ENCODE measurements around the gene TRIO. TPM values are rescaled to one million over a fixed set of nuclear protein-coding genes. Genes with fewer than 3 reads are reported as not detected.

The TRIO gene
- polyA plus RNA-seq, 2 donors = 10.3 to 22.8 TPM

DNA sequence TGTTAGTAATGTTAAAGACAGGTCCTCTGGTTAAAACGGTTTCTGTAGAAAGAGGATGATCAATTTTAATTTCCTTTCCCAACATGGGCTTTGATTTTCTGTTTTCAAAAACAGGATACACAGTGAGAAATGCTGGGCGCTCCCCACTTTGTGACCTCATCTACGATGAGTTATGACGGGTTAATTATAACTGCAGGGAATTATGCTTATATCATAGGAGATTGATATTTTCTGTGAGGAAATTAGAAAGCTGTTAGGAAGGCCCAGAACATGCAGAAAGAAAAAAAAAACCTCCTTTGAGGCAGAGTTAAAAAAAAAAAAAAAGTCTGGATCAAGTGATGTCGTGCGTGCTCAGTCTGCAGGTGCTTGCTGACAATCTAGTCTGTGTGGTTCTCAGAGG, 261.6 kb downstream of the TRIO start:
- WGBS, 2 donors = 88% methylated on average over 6 of the region's 6 CpGs
- Histone ChIP-seq H3K27me3 (ENCODE audit: control insufficient read depth in 1 of 2, insufficient read depth in 2 of 2, low read length in 2 of 2) (no peaks in the 10 kb centered on the region), H3K9me3 (ENCODE audit: control insufficient read depth in 2 of 2, insufficient read depth in 1 of 2, low read depth in 1 of 2, low read length in 1 of 2) (no peaks in the 10 kb centered on the region), H3K27ac (ENCODE audit: low read depth in 2 of 2, low read length in 1 of 2) (no peak overlapping the region), H3K4me1 (ENCODE audit: control insufficient read depth in 2 of 2, insufficient read depth in 2 of 2, low read length in 1 of 2) (no peaks in the 10 kb centered on the region), H3K4me3 (ENCODE audit: low read depth in 1 of 2, low read length in 2 of 2) (no peak overlapping the region), H3K36me3 (ENCODE audit: control insufficient read depth in 2 of 2, insufficient read depth in 2 of 2, low read length in 1 of 2) (peaks cover 0 to 11% of the 10 kb centered on the region in 2 donors)

DNA sequence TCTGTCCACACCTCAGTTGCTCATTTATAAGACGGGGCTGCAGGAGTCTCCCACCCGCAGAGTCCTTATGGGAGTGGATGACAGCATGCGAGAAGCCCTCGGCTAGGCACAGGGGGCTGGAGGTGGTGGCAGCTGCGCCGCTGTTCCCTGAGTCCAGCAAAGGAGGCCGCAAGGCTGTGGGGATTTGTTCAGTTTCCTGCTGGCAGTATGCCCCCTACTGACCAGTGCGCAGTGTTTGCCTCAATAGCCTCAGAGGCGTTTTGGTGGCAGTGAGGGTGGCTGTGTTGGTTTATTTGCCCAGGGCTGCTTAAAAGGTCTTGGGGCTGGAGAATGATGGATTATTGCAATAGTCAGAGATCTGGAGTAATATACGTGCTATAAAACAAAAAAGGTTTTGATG, 262.1 kb downstream of the TRIO start:
- 88 to 91% methylated on average over 10 of the region's 10 CpGs for WGBS, 2 donors
- no peak overlapping the region for H3K27ac ChIP-seq (ENCODE audit: low read depth in 2 of 2, low read length in 1 of 2)

DNA sequence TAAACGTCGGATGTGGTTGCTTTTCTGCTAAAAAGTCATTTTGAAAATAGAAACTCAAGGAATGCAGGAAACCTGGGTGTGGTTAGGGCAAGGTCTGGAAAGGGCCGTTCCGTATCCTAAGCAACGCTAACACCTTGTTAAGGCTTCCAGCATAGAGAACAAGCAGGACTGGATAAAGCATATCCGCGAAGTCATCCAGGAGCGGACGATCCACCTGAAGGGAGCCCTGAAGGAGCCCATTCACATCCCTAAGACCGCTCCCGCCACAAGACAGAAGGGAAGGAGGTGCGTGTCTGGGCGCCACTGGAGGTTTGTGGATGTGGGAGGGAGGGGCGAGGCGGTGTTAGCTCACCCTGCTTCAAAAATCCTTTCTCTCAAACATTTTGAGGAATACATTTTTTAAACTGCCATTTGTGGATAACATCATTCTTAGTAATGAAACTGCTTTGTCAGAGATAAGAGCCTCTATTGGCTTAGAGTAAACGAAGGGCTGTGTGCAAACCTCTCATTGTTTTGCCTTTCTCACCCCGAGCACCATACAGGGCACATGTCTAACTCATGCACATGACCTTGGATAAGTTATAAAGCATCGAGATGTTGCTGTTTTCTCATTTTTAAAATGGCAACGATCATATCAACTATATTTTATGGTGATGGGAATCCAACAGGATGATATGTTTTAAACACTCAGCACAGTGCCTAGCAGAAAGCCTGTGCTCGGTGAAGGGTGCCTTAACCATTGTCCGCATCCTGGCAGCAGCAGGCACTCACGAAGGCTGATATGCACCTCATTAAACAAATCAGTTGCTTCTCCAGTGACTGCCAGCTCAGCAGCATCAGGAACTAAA, 262.8 kb downstream of the TRIO start:
- 85 to 87% methylated on average over 22 of the region's 22 CpGs for WGBS, 2 donors
- Histone ChIP-seq H3K27me3 (ENCODE audit: control insufficient read depth in 1 of 2, insufficient read depth in 2 of 2, low read length in 2 of 2) (no peaks in the 10 kb centered on the region), H3K9me3 (ENCODE audit: control insufficient read depth in 2 of 2, insufficient read depth in 1 of 2, low read depth in 1 of 2, low read length in 1 of 2) (no peaks in the 10 kb centered on the region), H3K4me3 (ENCODE audit: low read depth in 1 of 2, low read length in 2 of 2) (no peak overlapping the region), H3K4me1 (ENCODE audit: control insufficient read depth in 2 of 2, insufficient read depth in 2 of 2, low read length in 1 of 2) (no peaks in the 10 kb centered on the region), H3K36me3 (ENCODE audit: control insufficient read depth in 2 of 2, insufficient read depth in 2 of 2, low read length in 1 of 2) (peaks cover 0 to 11% of the 10 kb centered on the region in 2 donors), H3K27ac (ENCODE audit: low read depth in 2 of 2, low read length in 1 of 2) (no peak overlapping the region)

More for the DNA sequence above, 262.1 kb downstream of the TRIO start:
- H3K4me3 ChIP-seq (ENCODE audit: low read depth in 1 of 2, low read length in 2 of 2) = no peak overlapping the region
- H3K4me1 ChIP-seq (ENCODE audit: control insufficient read depth in 2 of 2, insufficient read depth in 2 of 2, low read length in 1 of 2) = no peaks in the 10 kb centered on the region
- no peaks in the 10 kb centered on the region for H3K27me3 ChIP-seq (ENCODE audit: control insufficient read depth in 1 of 2, insufficient read depth in 2 of 2, low read length in 2 of 2)
- H3K36me3 ChIP-seq (ENCODE audit: control insufficient read depth in 2 of 2, insufficient read depth in 2 of 2, low read length in 1 of 2) = peaks cover 0 to 11% of the 10 kb centered on the region in 2 donors
- H3K9me3 ChIP-seq (ENCODE audit: control insufficient read depth in 2 of 2, insufficient read depth in 1 of 2, low read depth in 1 of 2, low read length in 1 of 2) = no peaks in the 10 kb centered on the region

GRCh38 chr5:14406554-14406849, 263.4 kb downstream of the TRIO start:
- Histone ChIP-seq H3K9me3 (ENCODE audit: control insufficient read depth in 2 of 2, insufficient read depth in 1 of 2, low read depth in 1 of 2, low read length in 1 of 2) (no peaks in the 10 kb centered on the region), H3K4me3 (ENCODE audit: low read depth in 1 of 2, low read length in 2 of 2) (no peak overlapping the region), H3K27ac (ENCODE audit: low read depth in 2 of 2, low read length in 1 of 2) (no peak overlapping the region), H3K36me3 (ENCODE audit: control insufficient read depth in 2 of 2, insufficient read depth in 2 of 2, low read length in 1 of 2) (peaks cover 0 to 11% of the 10 kb centered on the region in 2 donors), H3K4me1 (ENCODE audit: control insufficient read depth in 2 of 2, insufficient read depth in 2 of 2, low read length in 1 of 2) (no peaks in the 10 kb centered on the region), H3K27me3 (ENCODE audit: control insufficient read depth in 1 of 2, insufficient read depth in 2 of 2, low read length in 2 of 2) (no peaks in the 10 kb centered on the region)
- WGBS, 2 donors = 86 to 89% methylated on average over 12 of the region's 12 CpGs

DNA sequence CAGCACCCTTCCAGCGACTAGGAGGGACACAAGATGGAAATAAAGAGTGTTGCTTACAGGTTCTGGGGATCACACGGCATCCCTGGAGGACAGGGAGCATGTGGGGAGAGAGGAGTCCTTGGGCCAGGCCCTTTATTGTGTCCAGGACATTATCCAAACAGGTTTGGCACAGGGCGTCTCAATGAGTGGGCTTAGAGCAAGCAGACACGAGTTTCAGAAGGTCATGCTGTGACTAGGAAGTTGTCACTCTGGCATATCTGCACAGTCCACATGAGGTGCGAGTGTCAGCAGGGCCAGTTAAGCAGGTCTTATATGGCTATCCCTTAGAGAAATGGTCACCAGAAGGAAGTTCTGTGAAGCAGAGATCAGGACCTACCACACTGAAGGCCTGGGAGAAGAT, 263.9 kb downstream of the TRIO start:
- H3K36me3 ChIP-seq (ENCODE audit: control insufficient read depth in 2 of 2, insufficient read depth in 2 of 2, low read length in 1 of 2) = peaks cover 0 to 11% of the 10 kb centered on the region in 2 donors
- no peaks in the 10 kb centered on the region for H3K4me1 ChIP-seq (ENCODE audit: control insufficient read depth in 2 of 2, insufficient read depth in 2 of 2, low read length in 1 of 2)
- H3K4me3 ChIP-seq (ENCODE audit: low read depth in 1 of 2, low read length in 2 of 2) = no peak overlapping the region
- 75 to 78% methylated on average over 5 of the region's 5 CpGs for WGBS, 2 donors
- no peaks in the 10 kb centered on the region for H3K9me3 ChIP-seq (ENCODE audit: control insufficient read depth in 2 of 2, insufficient read depth in 1 of 2, low read depth in 1 of 2, low read length in 1 of 2)
- no peaks in the 10 kb centered on the region for H3K27me3 ChIP-seq (ENCODE audit: control insufficient read depth in 1 of 2, insufficient read depth in 2 of 2, low read length in 2 of 2)
- peak overlapping the region in 1 of 2 donors; percentile 33 for H3K27ac ChIP-seq (ENCODE audit: low read depth in 2 of 2, low read length in 1 of 2)

DNA sequence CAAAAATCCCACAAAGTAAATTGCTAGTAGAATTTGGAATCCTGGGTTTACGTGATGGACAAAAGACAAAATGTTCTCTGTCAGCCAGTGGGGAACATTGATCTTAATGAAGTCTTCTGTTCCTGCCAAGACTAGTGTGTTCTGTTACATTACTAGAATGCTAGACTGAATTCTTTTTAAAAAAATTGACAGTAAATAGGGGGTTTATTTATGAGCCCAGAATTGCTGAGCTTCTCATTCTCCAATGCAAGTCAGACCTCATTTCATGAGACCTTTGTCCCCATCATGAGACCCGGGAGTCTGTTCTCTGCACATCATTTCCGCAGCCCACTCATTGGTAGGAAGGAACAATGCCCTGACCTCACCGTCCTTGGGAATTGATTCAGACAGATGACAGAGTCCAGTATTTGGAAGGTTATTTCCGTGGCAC, 264.6 kb downstream of the TRIO start:
- H3K27ac ChIP-seq (ENCODE audit: low read depth in 2 of 2, low read length in 1 of 2) = no peak overlapping the region
- no peak overlapping the region for H3K4me3 ChIP-seq (ENCODE audit: low read depth in 1 of 2, low read length in 2 of 2)
- no peaks in the 10 kb centered on the region for H3K9me3 ChIP-seq (ENCODE audit: control insufficient read depth in 2 of 2, insufficient read depth in 1 of 2, low read depth in 1 of 2, low read length in 1 of 2)
- H3K4me1 ChIP-seq (ENCODE audit: control insufficient read depth in 2 of 2, insufficient read depth in 2 of 2, low read length in 1 of 2) = no peaks in the 10 kb centered on the region
- H3K36me3 ChIP-seq (ENCODE audit: control insufficient read depth in 2 of 2, insufficient read depth in 2 of 2, low read length in 1 of 2) = peaks cover 0 to 13% of the 10 kb centered on the region in 2 donors
- no peaks in the 10 kb centered on the region for H3K27me3 ChIP-seq (ENCODE audit: control insufficient read depth in 1 of 2, insufficient read depth in 2 of 2, low read length in 2 of 2)
- 68 to 73% methylated on average over 5 of the region's 5 CpGs for WGBS, 2 donors

DNA sequence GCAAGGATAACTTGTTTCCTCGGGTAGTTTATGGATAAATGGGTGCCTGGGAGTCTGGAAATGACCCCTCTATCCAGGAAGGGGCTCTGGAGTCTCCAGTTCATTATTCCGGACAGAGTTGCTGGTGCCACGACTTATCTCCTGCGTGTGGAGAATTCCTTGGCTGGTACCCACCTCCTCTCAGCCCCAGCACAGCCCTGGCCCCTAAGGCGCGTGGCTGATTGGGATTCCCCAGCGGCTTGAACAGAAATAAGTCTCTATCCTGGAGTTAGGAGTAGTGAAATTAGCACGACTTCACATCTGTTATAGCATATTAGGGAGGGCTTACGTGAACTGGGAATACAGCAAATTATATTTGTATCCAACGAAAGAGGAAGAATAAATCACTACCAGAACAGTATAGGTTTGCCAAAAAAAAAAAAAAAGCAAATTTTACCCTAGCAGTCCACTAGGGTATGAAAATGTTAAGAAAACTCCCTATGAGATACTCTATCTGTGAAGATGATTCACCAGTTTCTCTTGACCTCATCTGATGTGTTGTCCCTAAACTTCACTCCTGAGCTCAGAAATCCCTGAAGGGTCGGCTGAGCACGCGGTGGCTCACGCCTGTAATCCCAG, 265.9 kb downstream of the TRIO start:
- no peaks in the 10 kb centered on the region for H3K27me3 ChIP-seq (ENCODE audit: control insufficient read depth in 1 of 2, insufficient read depth in 2 of 2, low read length in 2 of 2)
- H3K4me3 ChIP-seq (ENCODE audit: low read depth in 1 of 2, low read length in 2 of 2) = no peak overlapping the region
- H3K9me3 ChIP-seq (ENCODE audit: control insufficient read depth in 2 of 2, insufficient read depth in 1 of 2, low read depth in 1 of 2, low read length in 1 of 2) = no peaks in the 10 kb centered on the region
- WGBS, 2 donors = 89 to 90% methylated on average over 14 of the region's 14 CpGs
- no peaks in the 10 kb centered on the region for H3K4me1 ChIP-seq (ENCODE audit: control insufficient read depth in 2 of 2, insufficient read depth in 2 of 2, low read length in 1 of 2)
- H3K36me3 ChIP-seq (ENCODE audit: control insufficient read depth in 2 of 2, insufficient read depth in 2 of 2, low read length in 1 of 2) = peaks cover 0 to 13% of the 10 kb centered on the region in 2 donors
- no peak overlapping the region for H3K27ac ChIP-seq (ENCODE audit: low read depth in 2 of 2, low read length in 1 of 2)

- Histone ChIP-seq H3K27me3 (ENCODE audit: control insufficient read depth in 1 of 2, insufficient read depth in 2 of 2, low read length in 2 of 2) (no peaks in the 10 kb centered on the region), H3K36me3 (ENCODE audit: control insufficient read depth in 2 of 2, insufficient read depth in 2 of 2, low read length in 1 of 2) (peaks cover 0 to 13% of the 10 kb centered on the region in 2 donors), H3K9me3 (ENCODE audit: control insufficient read depth in 2 of 2, insufficient read depth in 1 of 2, low read depth in 1 of 2, low read length in 1 of 2) (no peaks in the 10 kb centered on the region), H3K27ac (ENCODE audit: low read depth in 2 of 2, low read length in 1 of 2) (no peak overlapping the region), H3K4me1 (ENCODE audit: control insufficient read depth in 2 of 2, insufficient read depth in 2 of 2, low read length in 1 of 2) (no peaks in the 10 kb centered on the region), H3K4me3 (ENCODE audit: low read depth in 1 of 2, low read length in 2 of 2) (no peak overlapping the region)
- 81 to 87% methylated on average over 12 of the region's 12 CpGs for WGBS, 2 donors
Observed at GRCh38 chr5:14410068-14410393, 266.9 kb downstream of the TRIO start.

- peaks cover 0 to 13% of the 10 kb centered on the region in 2 donors for H3K36me3 ChIP-seq (ENCODE audit: control insufficient read depth in 2 of 2, insufficient read depth in 2 of 2, low read length in 1 of 2)
- H3K4me1 ChIP-seq (ENCODE audit: control insufficient read depth in 2 of 2, insufficient read depth in 2 of 2, low read length in 1 of 2) = no peaks in the 10 kb centered on the region
- 68 to 71% methylated on average over 18 of the region's 18 CpGs for WGBS, 2 donors
- no peaks in the 10 kb centered on the region for H3K27me3 ChIP-seq (ENCODE audit: control insufficient read depth in 1 of 2, insufficient read depth in 2 of 2, low read length in 2 of 2)
- no peak overlapping the region for H3K4me3 ChIP-seq (ENCODE audit: low read depth in 1 of 2, low read length in 2 of 2)
- no peak overlapping the region for H3K27ac ChIP-seq (ENCODE audit: low read depth in 2 of 2, low read length in 1 of 2)
- H3K9me3 ChIP-seq (ENCODE audit: control insufficient read depth in 2 of 2, insufficient read depth in 1 of 2, low read depth in 1 of 2, low read length in 1 of 2) = no peaks in the 10 kb centered on the region
Observed at GRCh38 chr5:14410394-14411201, 267.5 kb downstream of the TRIO start.

Measured in esophagus (tissue), 2 donors.